ENCODE results near the gene TPP2. TPM values are rescaled to one million over a fixed set of nuclear protein-coding genes. Genes with fewer than 3 reads are reported as not detected.

TPP2 gene
- total RNA-seq, 1 donor from 2014 or later = 43.4 TPM

DNA sequence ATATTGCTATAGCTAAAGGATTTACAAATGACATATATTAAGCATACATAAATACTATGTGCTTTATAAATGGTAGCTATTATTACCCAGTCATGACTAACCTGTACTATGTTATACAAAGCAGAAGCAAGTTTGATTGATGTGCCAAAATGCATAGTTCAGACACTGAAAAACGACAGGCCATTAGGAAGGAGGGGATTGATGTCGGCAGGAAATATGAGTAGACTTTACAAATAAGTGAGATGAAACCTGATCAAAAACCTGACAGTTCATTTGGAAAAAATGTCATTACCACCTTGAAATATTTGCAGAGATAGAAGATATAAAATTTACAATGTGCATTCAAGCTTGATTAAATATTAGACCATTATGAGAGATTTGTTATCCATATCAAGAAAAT, 38.8 kb upstream of the TPP2 start:
- H3K9me3 ChIP-seq = no peaks in the 10 kb centered on the region
- H3K4me3 ChIP-seq = no peak overlapping the region
- TF ChIP-seq, protein P1, sequence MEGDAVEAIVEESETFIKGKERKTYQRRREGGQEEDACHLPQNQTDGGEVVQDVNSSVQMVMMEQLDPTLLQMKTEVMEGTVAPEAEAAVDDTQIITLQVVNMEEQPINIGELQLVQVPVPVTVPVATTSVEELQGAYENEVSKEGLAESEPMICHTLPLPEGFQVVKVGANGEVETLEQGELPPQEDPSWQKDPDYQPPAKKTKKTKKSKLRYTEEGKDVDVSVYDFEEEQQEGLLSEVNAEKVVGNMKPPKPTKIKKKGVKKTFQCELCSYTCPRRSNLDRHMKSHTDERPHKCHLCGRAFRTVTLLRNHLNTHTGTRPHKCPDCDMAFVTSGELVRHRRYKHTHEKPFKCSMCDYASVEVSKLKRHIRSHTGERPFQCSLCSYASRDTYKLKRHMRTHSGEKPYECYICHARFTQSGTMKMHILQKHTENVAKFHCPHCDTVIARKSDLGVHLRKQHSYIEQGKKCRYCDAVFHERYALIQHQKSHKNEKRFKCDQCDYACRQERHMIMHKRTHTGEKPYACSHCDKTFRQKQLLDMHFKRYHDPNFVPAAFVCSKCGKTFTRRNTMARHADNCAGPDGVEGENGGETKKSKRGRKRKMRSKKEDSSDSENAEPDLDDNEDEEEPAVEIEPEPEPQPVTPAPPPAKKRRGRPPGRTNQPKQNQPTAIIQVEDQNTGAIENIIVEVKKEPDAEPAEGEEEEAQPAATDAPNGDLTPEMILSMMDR (IDR thresholded peaks at IDR 0.05) = no peak
- H3K36me3 ChIP-seq = no peaks in the 10 kb centered on the region
- no peak overlapping the region for H3K27ac ChIP-seq
- ATAC-seq = no peak
- DNase-seq = no peak
- H3K27me3 ChIP-seq = no peaks in the 10 kb centered on the region
- intact Hi-C loops (cut with DNase I) = no loop called here
- H3K4me1 ChIP-seq = no peaks in the 10 kb centered on the region

DNA sequence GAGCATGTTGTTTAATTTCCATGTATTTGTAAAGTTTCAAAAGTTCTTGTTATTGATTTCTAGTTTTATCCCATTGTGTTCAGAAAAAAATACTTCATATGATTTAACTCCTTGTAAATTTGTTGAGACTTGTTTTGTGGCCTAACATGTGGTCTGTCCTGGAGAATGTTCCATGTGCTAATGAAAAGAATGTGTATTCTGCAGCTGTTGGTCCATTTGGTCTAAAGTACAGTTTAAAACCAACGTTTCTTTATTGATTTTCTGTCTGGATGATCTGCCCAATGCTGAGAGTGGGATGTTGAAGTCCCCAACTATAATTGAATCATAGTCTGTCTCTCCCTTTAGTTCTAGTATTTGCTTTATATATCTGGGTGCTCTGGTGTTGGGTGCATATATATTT, 34.9 kb upstream of the TPP2 start:
- Histone ChIP-seq H3K9me3 (no peaks in the 10 kb centered on the region), H3K4me1 (no peaks in the 10 kb centered on the region), H3K27ac (no peak overlapping the region), H3K36me3 (no peaks in the 10 kb centered on the region), H3K27me3 (no peaks in the 10 kb centered on the region), H3K4me3 (no peak overlapping the region)
- ATAC-seq (no peak), DNase-seq (no peak)
- TF ChIP-seq, protein P1 (IDR thresholded peaks at IDR 0.05) = no peak
- intact Hi-C loops (cut with DNase I) = no loop called here

DNA sequence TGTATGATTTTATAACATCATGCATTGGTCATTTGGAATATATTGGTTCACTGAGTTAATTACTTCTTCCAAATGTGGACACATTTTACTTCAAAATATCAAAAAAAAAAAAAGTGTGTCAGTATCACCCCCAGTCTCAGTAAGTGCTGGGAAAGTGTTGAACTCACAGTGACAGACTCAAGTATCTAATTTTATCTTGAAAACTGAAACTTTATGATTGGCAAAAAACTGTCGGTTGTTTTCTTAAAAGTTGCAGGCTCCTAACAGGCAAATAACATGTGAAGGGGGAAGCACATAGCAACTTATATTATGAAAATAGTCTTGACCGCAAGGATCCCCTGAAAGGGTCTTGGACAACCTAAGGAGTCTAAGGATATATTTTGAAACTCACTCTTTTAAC, 33.5 kb upstream of the TPP2 start:
- intact Hi-C loops (cut with DNase I) = no loop called here
- no peak for ATAC-seq
- H3K36me3 ChIP-seq = no peaks in the 10 kb centered on the region
- no peak overlapping the region for H3K27ac ChIP-seq
- H3K27me3 ChIP-seq = no peaks in the 10 kb centered on the region
- no peaks in the 10 kb centered on the region for H3K9me3 ChIP-seq
- DNase-seq = no peak
- TF ChIP-seq, protein P1 (IDR thresholded peaks at IDR 0.05) = no peak
- no peak overlapping the region for H3K4me3 ChIP-seq
- no peaks in the 10 kb centered on the region for H3K4me1 ChIP-seq

DNA sequence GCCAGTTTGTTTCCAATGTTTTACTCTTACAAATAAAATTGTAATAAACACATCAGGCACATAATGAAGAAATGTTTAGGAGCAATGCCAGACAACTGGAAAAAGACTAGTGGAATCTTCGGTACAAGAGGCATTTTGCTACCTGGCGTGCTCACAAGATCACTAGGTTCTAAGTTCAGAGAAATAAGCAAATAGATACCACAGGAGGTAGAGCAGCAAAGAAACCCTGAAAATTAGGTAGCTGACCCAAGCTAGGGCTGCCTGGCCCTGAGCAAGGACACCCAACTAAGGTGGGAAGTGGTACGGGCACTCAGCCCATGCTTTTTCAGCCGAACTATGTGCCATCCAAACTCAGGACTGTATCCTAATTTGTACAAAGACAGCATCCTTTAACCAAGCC, 32.2 kb upstream of the TPP2 start:
- Histone ChIP-seq H3K36me3 (no peaks in the 10 kb centered on the region), H3K27me3 (no peaks in the 10 kb centered on the region), H3K27ac (no peak overlapping the region), H3K4me3 (no peak overlapping the region), H3K9me3 (no peaks in the 10 kb centered on the region), H3K4me1 (no peaks in the 10 kb centered on the region)
- no peak for DNase-seq
- TF ChIP-seq, protein P1 (IDR thresholded peaks at IDR 0.05) = no peak
- intact Hi-C loops (cut with DNase I) = no loop called here
- ATAC-seq = no peak

DNA sequence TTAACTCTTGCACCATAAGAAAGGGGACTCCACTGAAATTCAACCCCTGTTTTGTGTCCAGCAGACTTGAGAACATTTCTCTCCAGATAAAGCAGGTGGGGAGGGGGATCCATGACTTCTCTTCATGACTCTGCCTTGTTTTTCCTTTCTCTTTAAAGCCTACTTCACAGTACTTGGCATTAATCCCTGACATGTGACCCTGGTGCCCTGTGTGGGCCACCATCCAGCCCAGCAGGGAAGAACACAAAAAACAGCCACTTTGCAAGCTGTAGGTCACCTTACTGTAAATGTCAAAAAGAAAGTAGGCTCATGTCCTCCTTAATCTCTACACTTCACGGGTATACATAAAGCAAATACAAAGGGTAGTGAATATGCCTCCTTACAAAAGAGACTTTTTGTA, 30.3 kb upstream of the TPP2 start:
- no peaks in the 10 kb centered on the region for H3K4me1 ChIP-seq
- ATAC-seq (no peak), DNase-seq (no peak)
- TF ChIP-seq, protein P1 (IDR thresholded peaks at IDR 0.05) = no peak
- intact Hi-C loops (cut with DNase I) = no loop called here
- H3K4me3 ChIP-seq = no peak overlapping the region
- no peak overlapping the region for H3K27ac ChIP-seq
- H3K27me3 ChIP-seq = no peaks in the 10 kb centered on the region
- H3K9me3 ChIP-seq = no peaks in the 10 kb centered on the region
- H3K36me3 ChIP-seq = no peaks in the 10 kb centered on the region

DNA sequence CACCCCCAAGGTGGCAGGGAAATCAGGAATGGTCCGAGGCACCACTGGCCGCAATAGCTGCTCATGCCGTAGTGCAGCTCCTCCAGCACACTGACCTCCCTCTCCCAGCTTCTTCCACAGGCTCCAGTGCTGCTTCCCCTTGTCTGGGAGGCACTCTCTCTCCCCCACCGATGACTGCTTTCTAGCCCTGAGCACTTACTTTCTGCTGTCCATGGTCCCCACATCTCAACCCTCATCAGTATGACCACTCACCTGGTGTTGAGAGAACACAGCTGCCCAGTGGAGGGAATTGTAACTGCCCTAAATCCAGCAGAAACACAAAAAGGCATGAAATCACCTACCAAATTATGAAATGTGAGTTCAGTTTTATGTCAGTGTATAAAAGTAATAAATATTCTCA, 28.9 kb upstream of the TPP2 start:
- no peaks in the 10 kb centered on the region for H3K36me3 ChIP-seq
- ATAC-seq (no peak), DNase-seq (no peak)
- TF ChIP-seq, protein P1 (IDR thresholded peaks at IDR 0.05) = no peak
- no peak overlapping the region for H3K27ac ChIP-seq
- no peaks in the 10 kb centered on the region for H3K27me3 ChIP-seq
- no peaks in the 10 kb centered on the region for H3K4me1 ChIP-seq
- no peaks in the 10 kb centered on the region for H3K9me3 ChIP-seq
- intact Hi-C loops (cut with DNase I) = no loop called here
- H3K4me3 ChIP-seq = no peak overlapping the region

Measured in upper lobe of right lung (tissue), 1 donor.